HEK293 (cell line): ENCODE results near the gene AP1S1.

Experiments
- BCL6B ChIP-seq: fragments of 450-650 bp; formaldehyde crosslinking; IDR thresholded peaks from 2 replicates; pipeline ENCODE4 v1.5.1; 2017; ENCODE audit warnings: missing biosample characterization, missing genetic modification characterization
- FEZF1 ChIP-seq: fragments of 450-650 bp; formaldehyde crosslinking; IDR thresholded peaks from 2 replicates; pipeline ENCODE4 v1.5.1; 2016; ENCODE audit warnings: missing biosample characterization, missing genetic modification characterization
- GLIS2 ChIP-seq: fragments of 450-650 bp; formaldehyde crosslinking; IDR thresholded peaks from 2 replicates; pipeline ENCODE4 v1.5.1; 2016; ENCODE audit warnings: missing biosample characterization, missing genetic modification characterization
- HOXC10 ChIP-seq: sonication (generic); formaldehyde crosslinking; IDR thresholded peaks from 2 replicates; pipeline ENCODE4 v1.8.1; 2023; ENCODE audit warnings: mild to moderate bottlenecking, missing genetic modification reagents
- IKZF3 ChIP-seq: fragments of 450-650 bp; IDR thresholded peaks from 2 replicates; pipeline ENCODE4 v1.5.0; 2018; ENCODE audit warnings: missing biosample characterization, mild to moderate bottlenecking, missing genetic modification characterization, moderate library complexity
- KLF8 ChIP-seq: fragments of 450-650 bp; formaldehyde crosslinking; IDR thresholded peaks from 2 replicates; pipeline ENCODE4 v1.5.1; 2016; ENCODE audit warnings: missing biosample characterization, missing genetic modification characterization
- OSR2 ChIP-seq: fragments of 450-650 bp; formaldehyde crosslinking; IDR thresholded peaks from 2 replicates; pipeline ENCODE4 v1.5.1; 2016; ENCODE audit warnings: missing biosample characterization, missing genetic modification characterization
- PATZ1 ChIP-seq: fragments of 450-650 bp; formaldehyde crosslinking; IDR thresholded peaks from 2 replicates; pipeline ENCODE4 v1.5.1; 2016; ENCODE audit warnings: missing biosample characterization, missing genetic modification characterization
- PRDM2 ChIP-seq: fragments of 450-650 bp; formaldehyde crosslinking; IDR thresholded peaks from 2 replicates; pipeline ENCODE4 v1.5.1; 2016; ENCODE audit warnings: missing biosample characterization, missing genetic modification characterization, borderline replicate concordance
- SALL2 ChIP-seq: fragments of 450-650 bp; formaldehyde crosslinking; IDR thresholded peaks from 2 replicates; pipeline ENCODE4 v1.5.0; 2017; ENCODE audit warnings: missing biosample characterization, mild to moderate bottlenecking, missing genetic modification characterization, borderline replicate concordance
- ZBTB48 ChIP-seq: fragments of 450-650 bp; formaldehyde crosslinking; IDR thresholded peaks from 2 replicates; pipeline ENCODE4 v1.5.1; 2016; ENCODE audit warnings: missing biosample characterization, missing genetic modification characterization
- ZFHX2 ChIP-seq: fragments of 450-650 bp; formaldehyde crosslinking; conservative IDR thresholded peaks from 2 replicates; pipeline ENCODE4 v1.5.1; 2016; ENCODE audit warnings: missing biosample characterization, missing genetic modification characterization
- ZIC2 ChIP-seq: fragments of 450-650 bp; formaldehyde crosslinking; IDR thresholded peaks from 2 replicates; pipeline ENCODE4 v1.5.1; 2016; ENCODE audit warnings: missing biosample characterization, missing genetic modification characterization
- ZNF211 ChIP-seq: fragments of 450-650 bp; formaldehyde crosslinking; IDR thresholded peaks from 2 replicates; pipeline ENCODE4 v1.5.1; 2016; ENCODE audit warnings: low read depth, missing biosample characterization, missing genetic modification characterization
- ZNF214 ChIP-seq: fragments of 450-650 bp; formaldehyde crosslinking; IDR thresholded peaks from 2 replicates; pipeline ENCODE4 v1.5.1; 2017; ENCODE audit warnings: missing biosample characterization, mild to moderate bottlenecking, missing genetic modification characterization, borderline replicate concordance
- ZNF302 ChIP-seq: fragments of 450-650 bp; formaldehyde crosslinking; IDR thresholded peaks from 2 replicates; pipeline ENCODE4 v1.5.1; 2016; ENCODE audit warnings: missing biosample characterization, missing genetic modification characterization, low read depth
- ZNF423 ChIP-seq: fragments of 450-650 bp; formaldehyde crosslinking; IDR thresholded peaks from 2 replicates; pipeline ENCODE4 v1.5.1; 2016; ENCODE audit warnings: missing biosample characterization, missing genetic modification characterization
- ZNF514 ChIP-seq: fragments of 450-650 bp; formaldehyde crosslinking; IDR thresholded peaks from 2 replicates; pipeline ENCODE4 v1.5.1; 2016; ENCODE audit warnings: missing biosample characterization, missing genetic modification characterization
- ZNF521 ChIP-seq: fragments of 450-650 bp; formaldehyde crosslinking; IDR thresholded peaks from 2 replicates; pipeline ENCODE4 v1.5.1; 2017; ENCODE audit warnings: missing biosample characterization, mild to moderate bottlenecking, missing genetic modification characterization
- ZNF548 ChIP-seq: fragments of 450-650 bp; formaldehyde crosslinking; IDR thresholded peaks from 2 replicates; pipeline ENCODE4 v1.5.1; 2016; ENCODE audit warnings: missing biosample characterization, missing genetic modification characterization
- ZNF558 ChIP-seq: fragments of 450-650 bp; formaldehyde crosslinking; IDR thresholded peaks from 2 replicates; pipeline ENCODE4 v1.5.1; 2016; ENCODE audit warnings: missing biosample characterization, missing genetic modification characterization
- ZNF561 ChIP-seq: fragments of 450-650 bp; IDR thresholded peaks from 2 replicates; pipeline ENCODE4 v1.5.1; 2018; ENCODE audit warnings: missing biosample characterization, missing genetic modification characterization, borderline replicate concordance
- ZNF596 ChIP-seq: fragments of 450-650 bp; IDR thresholded peaks from 2 replicates; pipeline ENCODE4 v1.5.0; 2018; ENCODE audit warnings: missing biosample characterization, mild to moderate bottlenecking, missing genetic modification characterization, moderate library complexity
- ZNF654 ChIP-seq: fragments of 450-650 bp; formaldehyde crosslinking; IDR thresholded peaks from 2 replicates; pipeline ENCODE4 v1.5.1; 2016; ENCODE audit warnings: low read depth, missing biosample characterization, missing genetic modification characterization
- ZNF692 ChIP-seq: fragments of 450-650 bp; formaldehyde crosslinking; IDR thresholded peaks from 2 replicates; pipeline ENCODE4 v1.5.1; 2016; ENCODE audit warnings: missing biosample characterization, missing genetic modification characterization
- ZNF747 ChIP-seq: fragments of 450-650 bp; formaldehyde crosslinking; IDR thresholded peaks from 2 replicates; pipeline ENCODE4 v1.5.1; 2016; ENCODE audit warnings: missing biosample characterization, missing genetic modification characterization
- ZNF76 ChIP-seq: fragments of 450-650 bp; formaldehyde crosslinking; IDR thresholded peaks from 2 replicates; pipeline ENCODE4; 2016; ENCODE audit warnings: low read depth, missing biosample characterization, missing genetic modification characterization, borderline replicate concordance
- ZNF776 ChIP-seq: fragments of 450-650 bp; formaldehyde crosslinking; IDR thresholded peaks from 2 replicates; pipeline ENCODE4 v1.5.0; 2017; ENCODE audit warnings: missing biosample characterization, missing genetic modification characterization, borderline replicate concordance
- ZNF785 ChIP-seq: fragments of 450-650 bp; formaldehyde crosslinking; IDR thresholded peaks from 2 replicates; pipeline ENCODE4 v1.5.1; 2016; ENCODE audit warnings: missing biosample characterization, missing genetic modification characterization
- ZSCAN16 ChIP-seq: fragments of 450-650 bp; formaldehyde crosslinking; IDR thresholded peaks from 2 replicates; pipeline ENCODE4 v1.5.1; 2016; ENCODE audit warnings: missing biosample characterization, missing genetic modification characterization
- ZXDB ChIP-seq: fragments of 450-650 bp; formaldehyde crosslinking; IDR thresholded peaks from 2 replicates; pipeline ENCODE4 v1.5.1; 2016; ENCODE audit warnings: missing biosample characterization, missing genetic modification characterization

Gene AP1S1

GRCh38 chr7:101126651-101127459 lies 27.4 kb upstream of the AP1S1 start, which contains the start of gene SERPINE1 (continued):
- TF ChIP-seq BCL6B (tag by site-specific recombination) (no peak), ZNF514 (tag by site-specific recombination) (no peak), ZNF785 (tag by site-specific recombination) (0 out of 2 replicates have a peak, but pooled peaks have one; percentile 22), ZNF561 (tag by site-specific recombination) (no peak), ZXDB (no peak), SALL2 (no peak), ZNF548 (tag by site-specific recombination) (no peak), ZNF211 (tag by site-specific recombination) (no peak), ZSCAN16 (tag by site-specific recombination) (no peak), ZNF76 (0 out of 2 replicates have a peak, but pooled peaks have one; percentile 16), ZFHX2 (tag by site-specific recombination) (peak; percentile 94), ZIC2 (tag by site-specific recombination) (peak; percentile 67), GLIS2 (tag by site-specific recombination) (peak; percentile 78), ZBTB48 (tag by site-specific recombination) (peak; percentile 63; the same call in 1 of the 2 replicates), PRDM2 (tag by site-specific recombination) (no peak), ZNF747 (tag by site-specific recombination) (no peak), ZNF423 (no peak), ZNF654 (tag by site-specific recombination) (no peak), FEZF1 (no peak), ZNF302 (no peak), IKZF3 (tag by site-specific recombination) (no peak), ZNF521 (tag by site-specific recombination) (no peak), HOXC10 (CRISPR knock-in tag) (no peak), ZNF776 (tag by site-specific recombination) (no peak), PATZ1 (tag by site-specific recombination) (peak; percentile 57), KLF8 (no peak), ZNF558 (tag by site-specific recombination) (0 out of 2 replicates have a peak, but pooled peaks have one; percentile 42), ZNF214 (no peak), ZNF596 (no peak), OSR2 (tag by site-specific recombination) (no peak), ZNF692 (tag by site-specific recombination) (peak; percentile 86)
